Keratinocyte (primary cell): ENCODE data around the gene NUDT7.

Source experiments
- EZH2 ChIP-seq: IDR thresholded peaks from one replicate; pipeline ENCODE4 v1.6.1; 2012; ENCODE audit warnings: inconsistent platforms, mild to moderate bottlenecking, low read length, moderate library complexity
- TF ChIP-seq, protein P1 (sequence below), 3 experiments: IDR thresholded peaks in 1 of 3; conservative IDR thresholded peaks in 1 of 3; optimal IDR thresholded peaks in 1 of 3; 2 replicates in 2 of 3; 3 replicates in 1 of 3; pipeline versions ENCODE3 to v1.5.1; 2011; ENCODE audit warnings: low read length in 3 of 3, mild to moderate bottlenecking in 3 of 3, moderate library complexity in 2 of 3, control low read depth in 1 of 3, inconsistent platforms in 1 of 3; ENCODE audit not compliant: insufficient read depth in 2 of 3; ENCODE audit errors: extremely low read depth in 1 of 3

DNA sequence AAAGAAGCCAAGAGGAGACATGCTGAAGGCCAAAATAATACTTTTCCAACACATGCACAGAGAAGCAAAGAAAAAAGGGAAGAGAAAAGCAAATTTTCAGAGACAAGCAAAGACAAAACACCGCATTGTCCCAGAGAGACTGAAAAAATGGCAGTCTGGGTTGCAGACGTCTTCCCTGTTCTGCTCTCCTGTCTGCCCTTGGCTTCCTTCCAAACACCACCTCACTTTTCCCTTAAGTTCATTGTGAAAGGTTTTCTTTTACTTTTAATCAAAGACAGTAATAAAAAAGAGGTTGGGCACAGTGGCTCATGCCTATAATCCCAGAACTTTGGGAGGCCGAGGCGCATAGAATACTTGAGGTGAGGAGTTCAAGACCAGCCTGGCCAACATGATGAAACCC lies 44.9 kb downstream of the NUDT7 start:
- TF ChIP-seq, protein P1, sequence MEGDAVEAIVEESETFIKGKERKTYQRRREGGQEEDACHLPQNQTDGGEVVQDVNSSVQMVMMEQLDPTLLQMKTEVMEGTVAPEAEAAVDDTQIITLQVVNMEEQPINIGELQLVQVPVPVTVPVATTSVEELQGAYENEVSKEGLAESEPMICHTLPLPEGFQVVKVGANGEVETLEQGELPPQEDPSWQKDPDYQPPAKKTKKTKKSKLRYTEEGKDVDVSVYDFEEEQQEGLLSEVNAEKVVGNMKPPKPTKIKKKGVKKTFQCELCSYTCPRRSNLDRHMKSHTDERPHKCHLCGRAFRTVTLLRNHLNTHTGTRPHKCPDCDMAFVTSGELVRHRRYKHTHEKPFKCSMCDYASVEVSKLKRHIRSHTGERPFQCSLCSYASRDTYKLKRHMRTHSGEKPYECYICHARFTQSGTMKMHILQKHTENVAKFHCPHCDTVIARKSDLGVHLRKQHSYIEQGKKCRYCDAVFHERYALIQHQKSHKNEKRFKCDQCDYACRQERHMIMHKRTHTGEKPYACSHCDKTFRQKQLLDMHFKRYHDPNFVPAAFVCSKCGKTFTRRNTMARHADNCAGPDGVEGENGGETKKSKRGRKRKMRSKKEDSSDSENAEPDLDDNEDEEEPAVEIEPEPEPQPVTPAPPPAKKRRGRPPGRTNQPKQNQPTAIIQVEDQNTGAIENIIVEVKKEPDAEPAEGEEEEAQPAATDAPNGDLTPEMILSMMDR (optimal IDR thresholded peaks at IDR 0.05 in 1 of 3, IDR thresholded peaks at IDR 0.05 in 1 of 3, conservative IDR thresholded peaks at IDR 0.05 in 1 of 3; ENCODE audit: extremely low read depth in 1 of 3, insufficient read depth in 2 of 3, low read length in 3 of 3): no peak
- TF ChIP-seq EZH2: no peak
